Measurements from ENCODE around the gene RHOV.
A peak's percentile ranks its signal among the peaks of the same experiment; 100 is the strongest.

RHOV gene

DNA sequence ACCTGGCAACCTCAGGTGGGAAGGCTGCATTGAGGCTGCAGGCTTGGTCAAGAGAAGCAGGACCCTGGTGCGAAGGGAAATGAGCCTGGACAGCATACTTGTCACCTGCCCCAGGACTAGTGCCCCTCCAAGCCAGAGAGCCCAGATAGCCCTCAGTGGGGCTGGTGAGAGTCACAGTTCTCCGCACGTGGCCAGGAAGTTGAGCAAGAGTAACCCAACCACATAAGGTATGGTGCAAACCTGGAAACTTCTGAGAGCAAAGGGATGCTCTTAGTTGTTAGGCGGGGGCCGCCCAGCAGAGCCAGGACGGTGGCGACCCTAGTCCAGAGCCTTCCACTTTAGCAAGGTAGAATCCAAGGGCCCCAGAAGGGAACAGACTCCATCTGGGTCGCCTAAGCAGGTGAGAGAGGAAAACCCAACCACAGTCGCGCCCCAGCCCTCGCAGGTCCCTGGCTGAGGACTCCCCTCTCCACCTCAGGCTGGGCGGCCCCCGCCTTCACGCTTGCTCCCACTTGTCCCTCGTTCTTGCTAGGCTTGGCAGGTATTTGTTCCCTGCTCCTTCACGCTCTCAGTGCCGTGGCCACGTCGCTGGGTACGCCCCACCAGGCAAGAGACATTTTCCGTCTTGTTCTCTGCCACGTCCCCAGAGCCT lies 19.1 kb upstream of the RHOV start:
- no peak overlapping the region for H3K4me3 ChIP-seq (ENCODE audit: low read depth, low read length)
- TF ChIP-seq, protein P1, sequence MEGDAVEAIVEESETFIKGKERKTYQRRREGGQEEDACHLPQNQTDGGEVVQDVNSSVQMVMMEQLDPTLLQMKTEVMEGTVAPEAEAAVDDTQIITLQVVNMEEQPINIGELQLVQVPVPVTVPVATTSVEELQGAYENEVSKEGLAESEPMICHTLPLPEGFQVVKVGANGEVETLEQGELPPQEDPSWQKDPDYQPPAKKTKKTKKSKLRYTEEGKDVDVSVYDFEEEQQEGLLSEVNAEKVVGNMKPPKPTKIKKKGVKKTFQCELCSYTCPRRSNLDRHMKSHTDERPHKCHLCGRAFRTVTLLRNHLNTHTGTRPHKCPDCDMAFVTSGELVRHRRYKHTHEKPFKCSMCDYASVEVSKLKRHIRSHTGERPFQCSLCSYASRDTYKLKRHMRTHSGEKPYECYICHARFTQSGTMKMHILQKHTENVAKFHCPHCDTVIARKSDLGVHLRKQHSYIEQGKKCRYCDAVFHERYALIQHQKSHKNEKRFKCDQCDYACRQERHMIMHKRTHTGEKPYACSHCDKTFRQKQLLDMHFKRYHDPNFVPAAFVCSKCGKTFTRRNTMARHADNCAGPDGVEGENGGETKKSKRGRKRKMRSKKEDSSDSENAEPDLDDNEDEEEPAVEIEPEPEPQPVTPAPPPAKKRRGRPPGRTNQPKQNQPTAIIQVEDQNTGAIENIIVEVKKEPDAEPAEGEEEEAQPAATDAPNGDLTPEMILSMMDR (IDR thresholded peaks at IDR 0.05; ENCODE audit: low read depth, low read length) = no peak

GRCh38 chr15:40892447-40893012 lies 18.5 kb upstream of the RHOV start:
- TF ChIP-seq, protein P1 (IDR thresholded peaks at IDR 0.05; ENCODE audit: low read depth, low read length) = no peak
- no peak overlapping the region for H3K4me3 ChIP-seq (ENCODE audit: low read depth, low read length)

DNA sequence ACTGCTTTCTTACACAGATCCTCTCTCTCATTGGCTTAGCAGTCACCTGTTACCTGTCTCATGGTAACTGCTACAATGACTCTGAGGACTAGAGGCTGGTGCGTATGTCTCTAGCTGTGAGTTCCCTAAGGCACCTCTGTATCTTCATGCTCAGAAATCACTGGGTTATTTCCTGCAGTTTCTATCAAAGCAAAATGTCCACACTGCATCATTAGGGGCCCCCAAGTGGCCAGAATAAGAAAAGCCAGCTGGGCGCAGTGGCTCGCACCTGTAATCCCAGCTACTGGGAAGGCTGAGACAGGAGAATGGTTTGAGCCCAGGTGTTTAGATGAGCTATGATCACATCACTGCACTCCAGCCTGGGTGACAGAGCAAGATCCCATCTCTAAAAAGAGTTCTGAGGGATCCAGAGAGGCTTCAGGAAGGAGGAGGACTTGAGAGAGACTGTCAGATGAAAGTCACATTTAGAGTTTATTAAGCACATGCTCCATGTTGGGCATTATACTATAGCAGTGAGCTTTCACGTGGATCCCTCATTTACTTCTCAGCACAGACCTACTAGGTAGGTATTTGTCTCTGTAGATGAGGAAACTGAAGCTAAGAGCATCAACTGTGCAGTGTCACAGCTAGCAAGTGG lies 17.9 kb upstream of the RHOV start:
- TF ChIP-seq, protein P1 (IDR thresholded peaks at IDR 0.05; ENCODE audit: low read depth, low read length) = peak; percentile 86
- H3K4me3 ChIP-seq (ENCODE audit: low read depth, low read length) = no peak overlapping the region

DNA sequence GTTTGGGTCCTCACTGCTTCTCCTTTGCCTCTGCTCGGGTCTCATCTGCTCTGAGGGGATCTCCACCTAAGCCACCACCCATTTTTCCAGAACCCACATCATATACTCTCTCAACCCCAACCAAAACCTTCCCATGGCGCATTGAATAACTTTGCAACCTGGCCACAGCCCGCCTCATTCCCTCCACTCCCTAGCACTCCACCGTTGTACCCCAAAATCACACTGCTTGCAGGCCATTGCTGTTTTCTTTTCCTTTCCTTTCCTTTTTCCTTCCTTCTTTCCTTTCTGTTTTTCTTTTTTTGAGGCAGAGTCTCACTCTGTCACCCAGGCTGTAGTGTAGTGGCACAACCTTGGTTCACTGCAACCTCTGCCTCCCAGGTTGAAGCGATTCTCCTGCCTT lies 17.1 kb upstream of the RHOV start:
- no peak overlapping the region for H3K4me3 ChIP-seq (ENCODE audit: low read depth, low read length)
- TF ChIP-seq, protein P1 (IDR thresholded peaks at IDR 0.05; ENCODE audit: low read depth, low read length) = no peak

DNA sequence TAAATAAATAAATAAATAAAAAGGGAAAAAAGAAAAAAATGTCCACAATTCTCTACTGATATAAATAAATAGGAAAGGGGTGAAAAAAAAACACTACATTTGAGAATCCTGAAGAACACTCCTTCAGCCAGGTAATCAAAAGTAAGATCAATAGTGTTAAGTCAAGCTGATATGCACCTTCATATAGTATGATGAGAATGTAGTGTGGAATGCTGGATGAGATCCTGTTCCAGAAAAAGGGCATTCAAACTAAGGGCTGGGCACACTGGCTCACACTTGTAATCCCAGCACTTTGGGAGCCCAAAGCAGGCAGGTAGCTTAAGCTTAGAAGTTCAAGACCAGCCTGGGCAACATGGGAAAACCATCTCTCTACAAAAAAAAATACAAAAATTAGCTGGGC lies 15.1 kb upstream of the RHOV start:
- TF ChIP-seq, protein P1 (IDR thresholded peaks at IDR 0.05; ENCODE audit: low read depth, low read length) = no peak
- no peak overlapping the region for H3K4me3 ChIP-seq (ENCODE audit: low read depth, low read length)

DNA sequence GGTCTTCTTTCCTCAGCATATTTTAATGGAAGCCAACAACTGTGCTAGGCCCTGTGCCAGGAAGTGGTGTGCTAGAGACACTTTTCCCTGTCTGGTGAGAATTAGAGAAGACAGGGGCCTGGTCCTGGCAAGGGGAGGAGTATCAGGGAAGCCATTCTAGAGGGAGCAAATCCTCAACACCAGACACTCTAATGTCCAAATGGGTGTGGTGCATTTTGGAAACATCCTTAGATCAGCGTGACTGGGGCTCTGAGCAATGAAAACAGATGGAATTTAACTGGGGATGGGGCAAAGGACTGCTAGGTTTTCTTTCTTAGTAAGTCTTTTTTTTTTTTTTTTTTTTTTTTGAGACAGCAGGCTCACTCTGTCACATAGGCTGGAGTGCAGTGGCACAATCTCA lies 12.6 kb upstream of the RHOV start:
- H3K4me3 ChIP-seq (ENCODE audit: low read depth, low read length) = no peak overlapping the region
- TF ChIP-seq, protein P1 (IDR thresholded peaks at IDR 0.05; ENCODE audit: low read depth, low read length) = no peak

DNA sequence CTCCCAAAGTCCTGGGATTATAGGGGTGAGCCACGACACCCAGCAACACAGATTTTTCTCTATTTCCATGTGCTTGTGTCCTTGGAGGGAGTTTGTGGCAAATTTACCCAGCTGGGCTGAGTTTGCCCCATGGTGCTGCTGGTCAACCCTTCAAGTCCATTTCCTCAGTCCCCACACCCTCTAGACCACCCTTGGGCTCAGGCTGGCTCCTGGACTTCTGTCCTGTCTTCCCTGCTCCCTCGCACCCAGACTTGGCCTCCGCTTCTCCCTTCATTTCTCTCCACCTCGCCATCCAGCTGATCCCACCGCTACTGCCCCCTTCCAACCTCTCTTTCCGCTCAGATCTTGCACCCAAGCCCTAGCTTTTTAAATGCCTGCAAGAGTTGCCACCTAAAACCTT lies 7.3 kb upstream of the RHOV start:
- TF ChIP-seq, protein P1 (IDR thresholded peaks at IDR 0.05; ENCODE audit: low read depth, low read length) = no peak
- no peak overlapping the region for H3K4me3 ChIP-seq (ENCODE audit: low read depth, low read length)

Data from WI38 (cell line).